OCI-M1 (cell line): ENCODE measurements around the gene COL1A1.

Experiments used
- DNase-seq: peaks from one replicate; lab custom pipeline; 2025; lab: John Stamatoyannopoulos, UW

COL1A1 gene

DNA sequence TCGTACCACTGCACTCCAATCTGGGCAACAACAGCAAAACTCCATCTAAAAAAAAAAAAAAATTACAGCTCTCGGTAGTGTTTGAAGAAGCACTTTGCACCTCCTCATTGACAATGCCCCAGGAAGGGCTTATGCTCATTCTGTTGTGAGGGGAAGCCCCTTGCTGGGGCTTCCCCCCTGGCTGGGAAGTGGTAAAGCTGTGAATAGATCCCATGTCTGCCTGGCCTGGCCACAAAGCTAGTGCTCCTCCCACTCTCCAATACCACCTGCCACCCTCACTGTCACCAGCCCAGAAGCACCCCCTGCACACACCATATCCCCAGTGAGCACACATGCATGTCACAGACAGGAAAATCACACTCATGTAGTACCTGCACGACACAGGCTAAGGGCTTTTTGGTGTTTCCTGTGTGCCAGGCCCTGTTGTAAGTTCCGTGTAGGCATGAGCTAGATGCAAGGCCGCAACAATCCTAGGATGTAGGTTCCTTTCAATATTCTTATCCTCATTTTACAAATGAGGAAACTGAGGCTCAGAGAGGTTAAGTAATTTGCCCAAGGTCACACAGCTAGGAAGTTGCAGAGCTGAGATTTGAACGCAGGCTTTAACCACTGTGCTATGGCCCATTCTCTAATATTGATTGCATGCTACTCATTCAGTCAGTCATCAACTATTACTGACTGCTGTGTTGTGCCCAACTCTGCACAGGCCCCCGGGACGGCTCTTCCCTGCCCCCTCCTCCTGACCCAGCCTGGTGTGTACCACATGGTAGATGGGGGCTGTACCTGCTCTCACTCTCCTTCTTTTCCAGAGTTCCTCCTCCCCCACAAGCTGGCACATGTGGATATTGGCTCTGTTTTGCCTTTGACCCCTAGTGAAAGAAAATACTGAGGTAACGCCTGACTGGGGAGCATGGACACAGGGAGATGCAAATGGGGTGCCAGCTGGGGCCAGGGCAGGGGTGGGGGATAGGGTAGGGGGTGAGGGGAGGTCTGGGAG lies 11.9 kb upstream of the COL1A1 start:
- no peak for DNase-seq

- DNase-seq: no peak
Measured at GRCh38 chr17:50212121-50212843, 10.9 kb upstream of the COL1A1 start.

GRCh38 chr17:50211249-50212120 lies 10.1 kb upstream of the COL1A1 start:
- no peak for DNase-seq

- no peak for DNase-seq
Measured at GRCh38 chr17:50210240-50211225, 9.1 kb upstream of the COL1A1 start.

GRCh38 chr17:50209472-50210239 lies 8.2 kb upstream of the COL1A1 start:
- DNase-seq: no peak

- no peak for DNase-seq
Measured at GRCh38 chr17:50209133-50209471, 7.7 kb upstream of the COL1A1 start.

DNA sequence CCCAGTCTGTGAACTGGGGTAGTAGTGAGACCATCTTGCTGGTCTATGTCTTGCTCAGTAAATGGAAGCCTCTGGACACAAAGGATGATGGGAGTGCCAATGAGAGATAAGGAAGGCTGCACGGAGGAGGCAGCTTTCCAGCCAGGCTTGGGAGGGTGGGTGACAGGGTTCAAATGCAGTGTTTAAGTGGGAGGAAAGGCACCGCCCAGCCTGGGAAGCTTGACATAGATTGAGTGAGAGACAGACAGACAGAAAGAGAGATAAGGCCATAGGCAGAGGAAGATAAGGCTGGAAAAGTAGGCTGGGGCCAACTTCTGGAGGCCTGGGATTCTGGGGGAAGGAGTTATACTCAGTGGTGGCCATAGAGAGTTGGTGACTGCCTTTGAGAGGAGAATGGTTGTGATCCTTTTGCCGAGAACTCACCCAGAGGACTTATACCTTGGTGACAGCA lies 7.2 kb upstream of the COL1A1 start:
- peak; percentile 73 for DNase-seq

GRCh38 chr17:50207792-50208567 lies 6.5 kb upstream of the COL1A1 start:
- DNase-seq: no peak

- no peak for DNase-seq
Measured at GRCh38 chr17:50207315-50207714, 5.9 kb upstream of the COL1A1 start.

DNA sequence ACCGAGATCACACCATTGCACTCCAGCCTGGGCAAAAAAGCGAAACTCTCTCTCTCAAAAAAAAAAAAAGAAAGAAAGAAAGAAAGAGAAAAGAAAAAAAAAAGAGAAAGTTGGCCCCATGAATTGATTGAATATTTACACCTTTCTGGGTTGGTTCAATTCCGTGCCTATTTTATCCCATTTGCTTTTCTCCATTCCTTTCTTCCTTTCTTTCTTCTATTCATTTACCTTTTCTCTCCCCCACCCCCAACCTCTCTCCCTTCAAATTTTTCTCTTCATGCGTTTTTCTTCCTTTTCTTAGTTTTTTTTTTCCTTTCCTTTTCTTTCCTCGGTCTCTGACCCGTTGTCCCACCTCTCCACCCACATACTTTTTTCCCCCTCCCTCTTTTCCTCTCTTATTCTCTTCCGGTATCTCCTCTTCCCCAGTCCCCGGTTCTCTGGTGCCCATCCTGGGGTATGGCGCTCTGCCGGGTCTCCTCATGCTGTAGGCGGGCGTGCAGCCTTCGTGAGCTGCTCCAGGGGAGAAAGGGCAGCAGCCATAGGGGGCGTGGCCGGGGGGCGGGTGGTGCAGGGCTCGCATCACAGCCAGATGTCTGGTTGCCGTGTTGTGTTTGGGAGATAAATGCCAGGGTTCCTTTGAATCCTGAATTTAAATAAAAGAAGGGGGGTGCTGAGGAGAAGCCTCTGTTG lies 5.3 kb upstream of the COL1A1 start:
- no peak for DNase-seq

DNA sequence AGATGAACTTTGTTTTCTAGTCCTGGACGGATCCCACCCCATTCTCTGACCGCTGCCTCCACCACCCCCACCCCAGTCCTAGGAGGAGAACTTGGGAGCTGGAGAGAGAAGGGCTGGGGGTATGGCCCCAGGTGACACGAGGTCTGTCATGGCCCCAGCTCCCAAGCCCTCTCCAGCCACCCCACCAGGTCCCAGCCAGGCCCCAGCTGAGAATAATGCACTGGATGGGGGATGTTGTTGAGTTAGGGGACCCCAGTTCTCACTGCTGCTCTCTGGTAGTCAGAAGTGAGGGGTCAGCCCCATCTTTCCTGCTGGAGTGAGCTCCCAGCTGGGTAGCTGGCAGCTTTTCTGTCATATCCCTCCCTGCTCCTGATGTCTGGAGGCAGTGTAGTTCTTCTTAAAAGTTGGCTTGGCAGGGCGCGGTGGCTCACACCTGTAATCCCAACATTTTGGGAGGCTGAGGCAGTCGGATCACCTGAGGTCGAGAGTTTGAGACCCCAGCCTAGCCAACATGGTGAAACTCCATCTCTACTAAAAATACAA lies 4.6 kb upstream of the COL1A1 start:
- DNase-seq: no peak

DNA sequence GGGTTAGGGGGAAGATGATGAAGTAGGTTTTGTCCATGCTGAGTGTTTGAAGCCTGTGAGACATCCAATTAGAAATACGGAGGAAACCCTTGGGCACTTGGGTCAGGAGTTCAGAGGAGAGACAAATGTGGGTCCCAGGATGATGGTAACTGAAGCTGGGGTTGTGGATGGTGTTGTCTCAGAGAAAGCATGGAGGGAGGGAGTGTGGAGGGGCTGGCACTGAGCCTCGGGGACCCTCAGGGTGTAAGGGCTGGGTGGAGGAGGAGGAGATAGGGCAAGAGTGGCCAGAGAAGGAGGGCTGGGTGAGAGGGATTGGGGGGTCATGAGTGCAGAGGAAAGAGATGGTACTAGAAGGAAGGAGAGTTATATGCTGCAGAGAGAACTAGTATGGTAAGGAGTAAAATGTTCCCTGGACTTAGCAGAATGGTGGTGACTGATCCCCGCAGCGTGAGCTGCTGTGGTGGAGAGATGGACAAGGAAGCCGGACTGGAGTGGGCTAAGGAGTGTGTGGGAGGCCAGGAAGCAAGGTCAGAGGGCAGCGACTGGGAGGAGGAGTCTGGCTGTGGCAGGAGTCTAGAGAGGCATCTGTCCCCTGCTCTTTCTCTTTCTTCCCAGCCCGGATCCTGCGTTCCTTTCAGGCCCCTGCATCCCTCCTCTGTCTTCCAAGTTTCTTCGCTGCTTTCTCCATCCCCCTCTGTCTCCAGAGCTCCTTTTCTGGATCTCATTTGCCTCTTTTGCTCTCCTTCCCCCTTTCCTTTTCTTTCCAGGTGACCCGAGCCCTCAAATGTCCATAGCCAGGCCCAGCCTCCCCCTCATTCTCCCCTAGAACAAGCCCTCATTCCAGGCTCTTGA lies 3.9 kb upstream of the COL1A1 start:
- no peak for DNase-seq

DNA sequence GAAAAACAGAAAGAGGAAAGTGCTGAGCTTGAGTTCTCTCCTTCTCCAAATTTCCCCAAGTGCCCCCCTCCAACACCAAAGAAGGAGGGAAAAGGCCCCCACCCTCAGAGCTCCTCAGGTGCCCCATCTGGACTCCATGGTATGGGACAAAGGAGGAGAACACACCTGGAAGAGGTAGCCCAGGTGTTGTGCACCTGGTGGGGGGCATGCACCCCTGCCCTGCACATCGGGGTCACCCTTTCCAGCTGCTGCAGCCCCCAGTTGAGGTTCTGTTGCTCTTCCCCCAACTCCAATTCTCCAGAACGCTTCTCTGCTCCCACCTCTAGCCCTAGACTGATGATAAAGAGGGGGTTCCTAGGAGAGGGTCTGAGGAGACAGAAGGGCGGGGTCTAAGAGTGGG lies 3.0 kb upstream of the COL1A1 start:
- no peak for DNase-seq

- no peak for DNase-seq
Measured at GRCh38 chr17:50203604-50204345, 2.3 kb upstream of the COL1A1 start.

DNA sequence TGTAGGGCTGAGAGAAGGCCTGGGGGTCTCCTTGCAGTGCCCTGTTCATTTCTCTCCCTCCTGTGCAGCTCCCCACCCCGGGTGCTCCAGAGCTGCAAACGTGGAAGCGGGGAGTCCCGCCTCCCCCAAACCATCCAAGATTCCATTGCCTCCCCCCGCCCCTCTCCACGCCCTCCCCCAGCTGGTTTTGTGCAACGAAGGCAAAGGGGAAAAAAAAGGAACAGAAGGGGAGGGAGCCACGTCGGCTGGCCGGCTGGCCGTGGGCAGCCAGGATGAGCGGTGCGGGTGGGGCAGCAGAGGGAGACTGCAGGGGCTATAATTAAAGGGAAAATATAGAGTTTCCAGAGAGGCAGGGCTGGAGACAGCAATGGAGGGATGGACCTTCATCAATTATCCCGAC lies 1.7 kb upstream of the COL1A1 start:
- DNase-seq: no peak

GRCh38 chr17:50200457-50201275 lies 765 bp downstream of the COL1A1 start:
- DNase-seq: peak; percentile 85
